Fibroblast of skin of scalp (primary cell): ENCODE data around the gene GATAD1.
"Not testable (repeated sequence)": the region's sequence is repeated elsewhere in the genome, so short reads cannot be mapped to it uniquely, and the experiment has no call there.

Experiments used
- DNase-seq: peaks from one replicate; pipeline ENCODE4 v3.0.0-alpha.2; 2013

Gene GATAD1

DNA sequence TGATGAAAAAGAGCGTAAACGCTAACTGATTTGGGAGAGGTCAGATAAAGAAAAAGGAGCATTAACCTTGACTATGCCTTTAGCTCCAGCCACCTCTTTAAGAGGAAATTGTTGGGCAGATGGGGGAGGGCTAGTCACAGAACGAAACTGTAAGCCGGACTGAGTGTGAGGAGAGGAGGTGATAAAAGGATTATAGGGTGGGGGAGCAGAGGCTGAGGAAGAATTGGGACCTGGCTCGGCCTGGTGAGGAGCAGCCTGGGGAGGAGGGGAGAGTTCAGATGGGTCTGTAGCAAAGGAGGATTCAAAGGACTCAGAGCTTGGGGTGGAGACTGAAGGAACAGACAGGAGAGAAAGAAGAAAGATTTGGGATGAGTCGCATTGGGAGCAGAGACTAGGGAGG is 36.3 kb downstream of the GATAD1 start:
- not testable (repeated sequence) for DNase-seq

DNA sequence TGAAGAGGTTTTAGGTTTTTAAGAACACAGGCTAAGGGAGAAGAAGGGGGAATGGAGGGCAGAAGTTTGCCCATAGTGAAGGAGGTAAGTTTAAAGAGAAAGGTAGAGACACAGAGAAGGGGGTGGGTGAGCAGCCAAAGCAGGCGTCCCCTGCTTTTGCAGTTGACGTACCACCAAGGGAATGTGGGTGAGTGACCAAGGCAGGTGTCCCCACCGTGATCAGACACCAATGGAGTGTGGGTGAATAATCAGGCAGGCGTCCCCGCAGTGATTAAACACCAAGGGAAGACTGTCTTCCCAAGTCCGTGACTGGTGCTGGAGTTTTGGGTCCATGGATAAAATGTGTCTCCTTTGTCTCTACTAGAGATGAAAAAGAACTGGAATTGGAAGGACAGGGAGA is 36.9 kb downstream of the GATAD1 start:
- not testable (repeated sequence) for DNase-seq

DNA sequence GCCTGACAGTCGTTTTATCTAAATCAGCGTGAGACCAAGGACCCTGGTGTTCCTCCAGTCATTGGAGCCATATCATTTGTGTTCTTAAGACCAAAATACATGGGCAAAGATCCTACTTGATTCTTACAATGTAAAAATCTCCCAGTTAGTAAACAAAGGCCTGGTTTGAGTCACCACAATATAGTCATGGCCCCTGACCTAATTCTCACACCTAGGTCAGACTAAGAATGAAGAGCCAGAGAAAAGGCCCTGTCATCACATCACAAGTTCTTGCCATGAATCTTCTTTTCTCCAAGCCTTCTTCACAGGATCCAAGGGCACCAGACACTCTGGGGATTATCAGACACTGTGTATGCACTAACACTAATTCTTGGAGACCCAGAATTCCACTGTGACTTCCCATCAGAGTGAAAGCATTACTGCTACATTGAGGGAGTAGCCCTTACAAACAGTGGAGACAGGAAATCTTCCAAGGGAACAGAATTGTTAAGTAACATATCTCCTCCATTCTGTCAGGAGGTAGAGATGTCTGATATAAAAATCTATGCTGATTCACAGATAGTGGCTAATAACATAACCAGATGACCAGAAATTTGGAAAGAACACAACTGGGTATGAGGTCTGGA is 38.1 kb downstream of the GATAD1 start:
- no peak for DNase-seq

- DNase-seq: no peak
Measured at GRCh38 chr7:92485974-92486373, 38.7 kb downstream of the GATAD1 start.

DNA sequence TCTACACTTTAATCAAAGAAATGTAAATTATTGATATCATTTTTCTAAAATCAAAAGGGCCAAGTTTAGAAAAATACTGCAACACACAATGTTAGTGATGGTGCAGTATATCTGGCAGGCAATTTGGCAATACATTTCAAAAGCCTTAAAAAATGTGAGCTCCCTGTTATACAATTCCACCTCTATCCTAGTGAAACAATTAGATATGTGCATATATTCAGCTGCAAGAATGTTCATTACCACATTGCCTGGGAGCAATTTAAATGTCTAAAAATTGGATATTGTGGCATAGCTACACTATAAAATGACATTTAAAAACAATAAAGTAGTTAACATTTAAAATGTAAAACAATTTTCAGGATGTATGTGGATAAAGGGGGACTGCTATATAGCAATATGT is 40.5 kb downstream of the GATAD1 start:
- no peak for DNase-seq

DNA sequence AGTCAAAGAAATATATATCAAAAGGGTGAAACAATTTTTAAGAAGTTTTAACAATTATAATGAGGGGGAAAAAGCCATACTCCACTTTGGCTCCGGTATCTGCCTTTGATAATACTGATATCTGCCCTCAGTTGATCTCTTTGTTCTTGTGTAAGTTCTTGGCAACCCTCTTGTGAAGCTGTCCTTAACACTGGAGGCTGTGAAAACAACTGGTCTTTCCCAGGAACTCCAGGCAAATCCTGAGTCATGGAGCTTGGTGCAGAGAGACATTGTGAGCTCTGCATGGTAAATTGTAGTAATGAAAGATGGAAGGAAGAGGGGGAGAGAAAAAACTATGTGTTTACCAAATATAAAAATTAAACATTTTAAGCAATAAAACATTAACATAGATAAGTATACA is 42.4 kb downstream of the GATAD1 start:
- DNase-seq: no peak

GRCh38 chr7:92496876-92497275 is 49.6 kb downstream of the GATAD1 start:
- peak; percentile 5 for DNase-seq

GRCh38 chr7:92498557-92498956 is 51.3 kb downstream of the GATAD1 start:
- DNase-seq: no peak

- no peak for DNase-seq
Measured at GRCh38 chr7:92503767-92504166, 56.5 kb downstream of the GATAD1 start.

GRCh38 chr7:92504563-92504962 is 57.3 kb downstream of the GATAD1 start:
- no peak for DNase-seq

DNA sequence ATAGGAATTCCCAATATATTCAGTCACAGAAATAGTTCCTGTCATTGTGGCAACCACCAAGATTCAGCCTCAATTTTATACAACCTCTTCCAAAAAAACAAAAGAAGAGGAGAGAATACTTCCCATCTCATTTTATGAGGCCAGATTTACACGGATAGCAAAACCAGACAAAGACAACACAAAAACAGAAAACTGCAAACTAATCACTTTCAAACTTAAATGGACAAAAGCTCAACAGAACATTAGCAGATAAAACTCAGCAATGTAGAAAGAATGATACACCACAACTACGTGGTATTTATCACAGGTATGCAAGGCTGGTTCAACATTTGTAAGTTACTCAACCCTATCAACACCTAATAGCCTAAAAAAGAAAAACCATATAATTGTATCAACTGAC is 59.1 kb downstream of the GATAD1 start:
- no peak for DNase-seq

DNA sequence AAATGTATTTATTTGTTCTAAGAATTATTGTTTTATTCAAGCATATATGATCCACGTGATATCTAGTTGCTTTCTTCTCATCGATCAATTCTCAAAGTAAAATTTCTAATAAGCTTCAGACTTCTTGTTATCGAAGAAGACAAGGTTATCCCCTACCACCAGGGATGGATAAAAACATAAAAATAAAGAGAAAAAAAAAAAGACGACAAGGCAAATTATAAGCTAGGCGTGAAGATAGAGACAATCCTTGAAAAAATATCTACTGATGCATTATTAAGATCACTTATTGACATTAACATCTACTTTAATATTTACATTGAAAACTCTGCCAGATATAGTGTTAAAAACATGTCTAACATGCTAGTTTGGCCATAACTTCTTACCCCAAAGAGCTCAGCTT is 61.7 kb downstream of the GATAD1 start:
- DNase-seq: no peak
